Measurements from ENCODE around the gene DHRS2.

The DHRS2 gene

DNA sequence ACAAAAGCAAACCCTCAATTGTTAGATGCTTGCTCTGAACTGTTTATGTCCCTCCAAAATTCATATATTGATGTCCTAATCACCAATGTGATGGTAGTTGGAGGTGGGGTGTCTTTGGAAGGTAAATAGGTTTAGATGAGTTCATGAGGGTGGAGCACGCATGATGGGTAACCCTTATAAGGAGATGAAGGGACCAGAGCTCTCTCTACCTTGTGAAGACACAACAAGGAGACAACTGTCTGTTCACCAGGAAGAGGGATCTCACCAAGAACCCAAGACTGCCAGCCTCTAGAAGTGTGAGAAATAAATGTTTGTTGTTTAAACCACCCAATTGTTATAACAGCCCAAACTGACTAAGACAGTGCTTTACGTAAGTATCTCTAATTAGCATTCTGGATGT is 27.0 kb downstream of the DHRS2 start:
- Histone ChIP-seq H3K36me3 (ENCODE audit: insufficient read depth, low read length) (no peaks in the 10 kb centered on the region), H3K4me1 (ENCODE audit: insufficient read depth, low read length) (peaks cover 7% of the 10 kb centered on the region), H3K27me3 (ENCODE audit: control insufficient read depth in 1 of 2, insufficient read depth in 2 of 2, low read length in 2 of 2) (no peaks in the 10 kb centered on the region), H3K4me3 (ENCODE audit: low read depth in 1 of 2, low read length in 2 of 2) (no peak overlapping the region), H3K27ac (ENCODE audit: low read depth, low read length) (no peak overlapping the region), H3K9me3 (ENCODE audit: low read length) (no peaks in the 10 kb centered on the region), H3K9ac (ENCODE audit: low read length) (no peak overlapping the region)

- no peaks in the 10 kb centered on the region for H3K27me3 ChIP-seq (ENCODE audit: control insufficient read depth in 1 of 2, insufficient read depth in 2 of 2, low read length in 2 of 2)
- peaks cover 7% of the 10 kb centered on the region for H3K4me1 ChIP-seq (ENCODE audit: insufficient read depth, low read length)
- H3K36me3 ChIP-seq (ENCODE audit: insufficient read depth, low read length), result no peaks in the 10 kb centered on the region
- H3K9ac ChIP-seq (ENCODE audit: low read length), result no peak overlapping the region
- no peak overlapping the region for H3K4me3 ChIP-seq (ENCODE audit: low read depth in 1 of 2, low read length in 2 of 2)
- H3K27ac ChIP-seq (ENCODE audit: low read depth, low read length), result no peak overlapping the region
- no peaks in the 10 kb centered on the region for H3K9me3 ChIP-seq (ENCODE audit: low read length)
Observed at GRCh38 chr14:23663711-23664110, 27.5 kb downstream of the DHRS2 start.

DNA sequence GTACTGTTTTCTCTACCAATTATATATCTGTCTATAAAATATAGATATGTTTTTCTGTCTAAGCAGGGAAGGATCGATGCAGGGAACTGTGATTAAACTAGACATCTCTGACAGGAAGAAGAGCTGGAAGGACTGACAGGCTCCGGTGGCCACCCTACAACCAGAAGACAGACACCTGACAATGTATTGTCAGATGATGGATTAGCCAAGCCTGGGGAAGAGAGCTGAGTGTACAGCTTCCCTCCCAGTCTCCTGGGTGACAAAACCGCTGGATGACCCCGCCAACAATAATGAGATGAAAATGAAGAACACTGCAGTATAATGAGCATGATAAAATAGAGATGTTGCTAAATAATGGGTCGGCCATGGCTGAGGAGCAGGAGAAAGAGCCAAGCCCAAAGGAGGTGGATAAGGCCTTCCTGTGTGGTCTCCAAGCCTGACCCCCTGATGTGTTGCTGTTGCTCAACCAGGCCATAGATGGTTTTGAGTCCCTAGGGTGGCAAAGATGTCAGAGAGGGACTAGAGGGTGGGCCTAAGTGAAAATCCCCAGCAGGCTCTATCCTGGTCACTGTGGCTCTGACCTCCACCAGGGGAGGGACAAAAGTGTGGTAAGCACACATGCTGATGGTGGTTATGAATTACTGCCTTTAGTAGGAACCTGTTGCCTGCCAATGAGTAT is 28.2 kb downstream of the DHRS2 start:
- peaks cover 7% of the 10 kb centered on the region for H3K4me1 ChIP-seq (ENCODE audit: insufficient read depth, low read length)
- no peak overlapping the region for H3K4me3 ChIP-seq (ENCODE audit: low read depth in 1 of 2, low read length in 2 of 2)
- H3K9ac ChIP-seq (ENCODE audit: low read length), result no peak overlapping the region
- no peaks in the 10 kb centered on the region for H3K27me3 ChIP-seq (ENCODE audit: control insufficient read depth in 1 of 2, insufficient read depth in 2 of 2, low read length in 2 of 2)
- no peak overlapping the region for H3K27ac ChIP-seq (ENCODE audit: low read depth, low read length)
- no peaks in the 10 kb centered on the region for H3K9me3 ChIP-seq (ENCODE audit: low read length)
- H3K36me3 ChIP-seq (ENCODE audit: insufficient read depth, low read length), result no peaks in the 10 kb centered on the region

DNA sequence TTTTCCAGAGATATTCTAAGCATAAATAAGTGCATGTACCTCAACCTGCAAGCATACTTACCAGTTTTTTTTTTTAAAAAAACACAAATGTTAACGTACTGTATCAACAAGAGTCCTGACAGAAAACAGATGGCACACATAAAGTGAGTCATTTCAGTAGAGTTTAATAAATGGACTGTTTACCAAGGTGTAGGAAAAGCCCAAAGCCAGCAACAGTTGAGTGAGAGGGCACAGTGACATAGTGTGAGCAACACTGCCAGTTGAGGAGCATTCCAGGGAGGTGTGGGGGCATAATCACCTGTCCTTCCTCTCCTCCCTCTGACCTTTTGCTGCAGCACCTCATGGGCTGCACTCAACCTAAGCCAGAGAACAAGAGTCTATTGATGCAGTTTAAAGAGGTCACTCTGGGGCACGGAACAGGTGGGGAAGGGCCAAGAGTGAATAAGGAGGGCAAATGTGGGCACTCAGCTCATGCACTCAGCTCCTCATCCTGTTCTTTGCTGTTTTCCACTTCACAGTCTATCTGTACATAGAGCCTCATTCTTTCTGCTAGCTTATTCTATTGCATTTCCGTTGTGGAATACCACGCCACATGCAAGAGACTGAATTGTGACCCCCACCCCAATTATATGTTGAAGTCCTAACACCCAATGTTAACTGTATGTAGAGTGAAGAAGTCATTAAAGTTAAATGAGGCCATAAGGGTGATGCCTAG is 29.3 kb downstream of the DHRS2 start:
- peaks cover 7% of the 10 kb centered on the region for H3K4me1 ChIP-seq (ENCODE audit: insufficient read depth, low read length)
- H3K9me3 ChIP-seq (ENCODE audit: low read length), result no peaks in the 10 kb centered on the region
- no peaks in the 10 kb centered on the region for H3K36me3 ChIP-seq (ENCODE audit: insufficient read depth, low read length)
- no peak overlapping the region for H3K27ac ChIP-seq (ENCODE audit: low read depth, low read length)
- H3K9ac ChIP-seq (ENCODE audit: low read length), result no peak overlapping the region
- no peaks in the 10 kb centered on the region for H3K27me3 ChIP-seq (ENCODE audit: control insufficient read depth in 1 of 2, insufficient read depth in 2 of 2, low read length in 2 of 2)
- no peak overlapping the region for H3K4me3 ChIP-seq (ENCODE audit: low read depth in 1 of 2, low read length in 2 of 2)

DNA sequence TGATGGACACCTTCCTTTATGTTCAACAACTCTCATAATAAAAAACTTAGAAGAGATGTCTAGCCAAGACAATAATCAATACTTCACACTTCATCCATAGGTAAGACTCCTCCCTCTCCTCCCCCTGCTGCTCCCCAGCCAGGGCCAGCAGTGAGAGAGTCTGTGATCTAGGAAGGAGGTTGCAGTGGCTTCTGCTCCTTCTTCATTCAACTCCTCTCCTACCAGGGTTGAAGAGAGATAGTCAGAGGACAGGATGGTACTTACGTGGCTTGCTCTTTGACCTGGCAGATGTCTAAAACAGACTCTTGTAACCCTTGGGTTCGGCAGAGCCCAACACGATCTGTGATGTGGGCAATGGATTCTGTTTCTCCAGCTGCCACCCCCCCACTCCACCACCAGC is 31.0 kb downstream of the DHRS2 start:
- Histone ChIP-seq H3K4me3 (ENCODE audit: low read depth in 1 of 2, low read length in 2 of 2) (no peak overlapping the region), H3K36me3 (ENCODE audit: insufficient read depth, low read length) (no peaks in the 10 kb centered on the region), H3K9ac (ENCODE audit: low read length) (no peak overlapping the region), H3K27me3 (ENCODE audit: control insufficient read depth in 1 of 2, insufficient read depth in 2 of 2, low read length in 2 of 2) (no peaks in the 10 kb centered on the region), H3K9me3 (ENCODE audit: low read length) (no peaks in the 10 kb centered on the region), H3K4me1 (ENCODE audit: insufficient read depth, low read length) (peaks cover 7% of the 10 kb centered on the region), H3K27ac (ENCODE audit: low read depth, low read length) (no peak overlapping the region)

GRCh38 chr14:23669441-23669840 is 33.3 kb downstream of the DHRS2 start:
- H3K4me1 ChIP-seq (ENCODE audit: insufficient read depth, low read length), result peaks cover 7% of the 10 kb centered on the region
- H3K27me3 ChIP-seq (ENCODE audit: control insufficient read depth in 1 of 2, insufficient read depth in 2 of 2, low read length in 2 of 2), result no peaks in the 10 kb centered on the region
- no peak overlapping the region for H3K27ac ChIP-seq (ENCODE audit: low read depth, low read length)
- H3K4me3 ChIP-seq (ENCODE audit: low read depth in 1 of 2, low read length in 2 of 2), result no peak overlapping the region
- H3K9me3 ChIP-seq (ENCODE audit: low read length), result no peaks in the 10 kb centered on the region
- no peaks in the 10 kb centered on the region for H3K36me3 ChIP-seq (ENCODE audit: insufficient read depth, low read length)
- H3K9ac ChIP-seq (ENCODE audit: low read length), result no peak overlapping the region

DNA sequence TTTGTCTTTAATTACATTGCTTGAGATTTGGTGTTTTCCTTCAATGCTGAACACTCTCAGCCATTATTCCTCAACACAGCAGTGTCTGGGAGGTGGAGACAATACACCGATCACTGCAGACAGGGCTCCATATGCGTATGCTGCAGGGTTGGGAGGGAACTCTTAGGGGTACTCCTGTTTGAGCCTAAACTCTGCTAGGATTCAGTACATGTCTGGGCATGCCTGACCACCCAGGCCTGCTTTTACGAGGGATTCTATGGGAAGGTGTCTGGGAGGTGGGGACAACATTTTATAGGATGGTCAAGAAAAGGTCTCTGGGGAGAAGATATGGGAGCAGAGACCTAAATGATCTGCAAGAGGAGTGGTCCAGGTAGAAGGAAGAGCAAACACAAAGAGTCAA is 34.3 kb downstream of the DHRS2 start:
- no peaks in the 10 kb centered on the region for H3K27me3 ChIP-seq (ENCODE audit: control insufficient read depth in 1 of 2, insufficient read depth in 2 of 2, low read length in 2 of 2)
- no peak overlapping the region for H3K27ac ChIP-seq (ENCODE audit: low read depth, low read length)
- no peaks in the 10 kb centered on the region for H3K36me3 ChIP-seq (ENCODE audit: insufficient read depth, low read length)
- H3K4me3 ChIP-seq (ENCODE audit: low read depth in 1 of 2, low read length in 2 of 2), result no peak overlapping the region
- no peak overlapping the region for H3K9ac ChIP-seq (ENCODE audit: low read length)
- peaks cover 3% of the 10 kb centered on the region for H3K4me1 ChIP-seq (ENCODE audit: insufficient read depth, low read length)
- H3K9me3 ChIP-seq (ENCODE audit: low read length), result no peaks in the 10 kb centered on the region

- Histone ChIP-seq H3K36me3 (ENCODE audit: insufficient read depth, low read length) (no peaks in the 10 kb centered on the region), H3K27me3 (ENCODE audit: control insufficient read depth in 1 of 2, insufficient read depth in 2 of 2, low read length in 2 of 2) (no peaks in the 10 kb centered on the region), H3K27ac (ENCODE audit: low read depth, low read length) (no peak overlapping the region), H3K4me1 (ENCODE audit: insufficient read depth, low read length) (no peaks in the 10 kb centered on the region), H3K4me3 (ENCODE audit: low read depth in 1 of 2, low read length in 2 of 2) (no peak overlapping the region), H3K9me3 (ENCODE audit: low read length) (no peaks in the 10 kb centered on the region), H3K9ac (ENCODE audit: low read length) (no peak overlapping the region)
Observed at GRCh38 chr14:23672200-23672599, 36.0 kb downstream of the DHRS2 start.

DNA sequence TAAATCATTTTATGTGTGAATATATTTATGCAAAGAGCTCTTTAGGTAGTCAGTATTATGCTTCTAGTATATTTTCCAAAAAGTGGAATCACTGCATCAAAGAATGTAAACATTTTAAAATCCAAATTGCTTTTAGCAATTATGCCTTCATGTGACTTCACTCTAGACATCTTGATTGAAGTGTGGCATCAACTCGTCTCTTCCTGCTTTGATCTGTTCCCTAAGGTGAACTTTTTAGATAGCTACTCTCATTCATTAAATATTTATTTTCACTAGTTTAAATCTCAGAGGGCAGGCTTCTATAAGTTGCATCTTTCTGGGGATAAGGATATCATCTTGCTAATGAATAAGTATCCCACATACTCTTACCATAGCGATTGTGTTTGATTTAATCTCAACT is 39.2 kb downstream of the DHRS2 start:
- Histone ChIP-seq H3K9ac (ENCODE audit: low read length) (no peak overlapping the region), H3K4me1 (ENCODE audit: insufficient read depth, low read length) (no peaks in the 10 kb centered on the region), H3K36me3 (ENCODE audit: insufficient read depth, low read length) (no peaks in the 10 kb centered on the region), H3K4me3 (ENCODE audit: low read depth in 1 of 2, low read length in 2 of 2) (no peak overlapping the region), H3K27ac (ENCODE audit: low read depth, low read length) (no peak overlapping the region), H3K27me3 (ENCODE audit: control insufficient read depth in 1 of 2, insufficient read depth in 2 of 2, low read length in 2 of 2) (no peaks in the 10 kb centered on the region), H3K9me3 (ENCODE audit: low read length) (no peaks in the 10 kb centered on the region)

DNA sequence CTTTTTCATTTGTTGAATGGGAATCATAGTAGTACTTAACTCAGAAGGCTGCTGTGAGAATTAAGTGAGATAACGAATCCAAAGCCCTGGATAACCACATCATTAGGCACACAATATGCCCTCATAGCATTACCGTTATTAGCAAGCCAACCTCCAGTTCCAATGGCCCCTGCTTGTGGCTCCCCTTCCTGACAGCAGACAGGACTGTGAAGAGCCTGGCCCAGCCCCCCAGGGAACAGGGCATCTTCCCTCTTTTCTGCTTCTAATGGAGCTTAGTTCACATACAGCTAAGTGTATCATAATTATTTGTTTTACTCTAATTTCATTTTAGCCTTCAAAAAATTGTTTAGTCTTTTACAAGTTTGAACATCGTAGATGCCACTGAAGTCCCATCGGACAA is 39.7 kb downstream of the DHRS2 start:
- no peaks in the 10 kb centered on the region for H3K36me3 ChIP-seq (ENCODE audit: insufficient read depth, low read length)
- no peak overlapping the region for H3K9ac ChIP-seq (ENCODE audit: low read length)
- no peaks in the 10 kb centered on the region for H3K27me3 ChIP-seq (ENCODE audit: control insufficient read depth in 1 of 2, insufficient read depth in 2 of 2, low read length in 2 of 2)
- H3K9me3 ChIP-seq (ENCODE audit: low read length), result no peaks in the 10 kb centered on the region
- H3K4me1 ChIP-seq (ENCODE audit: insufficient read depth, low read length), result no peaks in the 10 kb centered on the region
- no peak overlapping the region for H3K4me3 ChIP-seq (ENCODE audit: low read depth in 1 of 2, low read length in 2 of 2)
- H3K27ac ChIP-seq (ENCODE audit: low read depth, low read length), result no peak overlapping the region

GRCh38 chr14:23681337-23681736 is 45.2 kb downstream of the DHRS2 start:
- no peak overlapping the region for H3K9ac ChIP-seq (ENCODE audit: low read length)
- no peaks in the 10 kb centered on the region for H3K27me3 ChIP-seq (ENCODE audit: control insufficient read depth in 1 of 2, insufficient read depth in 2 of 2, low read length in 2 of 2)

More at GRCh38 chr14:23681337-23681736, 45.2 kb downstream of the DHRS2 start:
- Histone ChIP-seq H3K36me3 (ENCODE audit: insufficient read depth, low read length) (no peaks in the 10 kb centered on the region), H3K27ac (ENCODE audit: low read depth, low read length) (no peak overlapping the region), H3K4me1 (ENCODE audit: insufficient read depth, low read length) (no peaks in the 10 kb centered on the region), H3K9me3 (ENCODE audit: low read length) (no peaks in the 10 kb centered on the region), H3K4me3 (ENCODE audit: low read depth in 1 of 2, low read length in 2 of 2) (no peak overlapping the region)
